ENCODE measurements around the gene GALM. TPM values are rescaled to one million over a fixed set of nuclear protein-coding genes. Genes with fewer than 3 reads are reported as not detected.

GALM gene
- total and polyA plus RNA-seq, 2 donors from 2014 or later = 17.9 to 79.9 TPM

- no peak overlapping the region for H3K27ac ChIP-seq (ENCODE audit: low read depth in 2 of 2, low read length in 2 of 2)
- no peak for DNase-seq
- peaks cover 0 to 11% (median 5%) of the 10 kb centered on the region in 3 donors for H3K4me1 ChIP-seq (ENCODE audit: control insufficient read depth in 2 of 3, insufficient read depth in 2 of 3, low read depth in 1 of 3, low read length in 3 of 3)
- peak overlapping the region in 1 of 3 donors; percentile 49 for H3K9ac ChIP-seq (ENCODE audit: low read length in 3 of 3)
- no peaks in the 10 kb centered on the region for H3K27me3 ChIP-seq (ENCODE audit: control insufficient read depth, insufficient read depth, low read length)
- TF ChIP-seq CTCF (IDR thresholded peaks at IDR 0.05; ENCODE audit: borderline replicate concordance, extremely low read depth, insufficient read depth) = no peak
- FAIRE-seq = no peak
- H3K4me3 ChIP-seq (ENCODE audit: low read length in 3 of 3) = peak overlapping the region in 2 of 3 donors; percentile 14 to 52
- intact Hi-C loops (cut with DNase I) = no loop called here
- H3K9me3 ChIP-seq (ENCODE audit: control insufficient read depth in 2 of 3, insufficient read depth in 1 of 3, low read length in 3 of 3) = no peaks in the 10 kb centered on the region
- H3K36me3 ChIP-seq (ENCODE audit: control insufficient read depth in 2 of 3, insufficient read depth in 3 of 3, low read length in 3 of 3) = no peaks in the 10 kb centered on the region
Measured at GRCh38 chr2:38668779-38669479, 3.0 kb downstream of the GALM start.

GRCh38 chr2:38671303-38671702 lies 5.4 kb downstream of the GALM start:
- Histone ChIP-seq H3K4me3 (ENCODE audit: low read length in 3 of 3) (no peak overlapping the region), H3K36me3 (ENCODE audit: control insufficient read depth in 2 of 3, insufficient read depth in 3 of 3, low read length in 3 of 3) (peaks cover 0 to 5% (median 0%) of the 10 kb centered on the region in 3 donors), H3K27me3 (ENCODE audit: control insufficient read depth, insufficient read depth, low read length) (no peaks in the 10 kb centered on the region), H3K9me3 (ENCODE audit: control insufficient read depth in 2 of 3, insufficient read depth in 1 of 3, low read length in 3 of 3) (no peaks in the 10 kb centered on the region), H3K9ac (ENCODE audit: low read length in 3 of 3) (no peak overlapping the region), H3K4me1 (ENCODE audit: control insufficient read depth in 2 of 3, insufficient read depth in 2 of 3, low read depth in 1 of 3, low read length in 3 of 3) (peaks cover 0 to 9% (median 5%) of the 10 kb centered on the region in 3 donors), H3K27ac (ENCODE audit: low read depth in 2 of 2, low read length in 2 of 2) (no peak overlapping the region)
- FAIRE-seq (no peak), DNase-seq (no peak)
- no peak for TF ChIP-seq CTCF (IDR thresholded peaks at IDR 0.05; ENCODE audit: borderline replicate concordance, extremely low read depth, insufficient read depth)
- intact Hi-C loops (cut with DNase I) = no loop called here

- FAIRE-seq = no peak
- H3K4me3 ChIP-seq (ENCODE audit: low read length in 3 of 3) = no peak overlapping the region
- no peak for DNase-seq
- no peaks in the 10 kb centered on the region for H3K9me3 ChIP-seq (ENCODE audit: control insufficient read depth in 2 of 3, insufficient read depth in 1 of 3, low read length in 3 of 3)
- peaks cover 0 to 7% (median 5%) of the 10 kb centered on the region in 3 donors for H3K4me1 ChIP-seq (ENCODE audit: control insufficient read depth in 2 of 3, insufficient read depth in 2 of 3, low read depth in 1 of 3, low read length in 3 of 3)
- TF ChIP-seq CTCF (IDR thresholded peaks at IDR 0.05; ENCODE audit: borderline replicate concordance, extremely low read depth, insufficient read depth) = no peak
- peaks cover 0 to 5% (median 2%) of the 10 kb centered on the region in 3 donors for H3K36me3 ChIP-seq (ENCODE audit: control insufficient read depth in 2 of 3, insufficient read depth in 3 of 3, low read length in 3 of 3)
- H3K9ac ChIP-seq (ENCODE audit: low read length in 3 of 3) = no peak overlapping the region
- intact Hi-C loops (cut with DNase I) = no loop called here
- H3K27ac ChIP-seq (ENCODE audit: low read depth in 2 of 2, low read length in 2 of 2) = no peak overlapping the region
- H3K27me3 ChIP-seq (ENCODE audit: control insufficient read depth, insufficient read depth, low read length) = no peaks in the 10 kb centered on the region
Measured at GRCh38 chr2:38671946-38672345, 6.0 kb downstream of the GALM start.
